HCT116 (cell line): ENCODE results near the gene KIAA0319L.

ENCODE experiments used
- CTCF ChIP-seq, 3 experiments: fragments of 200-600 bp in 1 of 3; sonication (generic) in 1 of 3; IDR thresholded peaks in 2 of 3; conservative IDR thresholded peaks in 1 of 3; 2 replicates each; pipeline ENCODE4 v1.5.1; 2012 to 2017; ENCODE audit warnings: low read depth in 2 of 3, low read length in 2 of 3, antibody characterized with exemption in 1 of 3, borderline replicate concordance in 1 of 3, control low read depth in 1 of 3, mild to moderate bottlenecking in 1 of 3, mixed read lengths in 1 of 3, mixed run types in 1 of 3, moderate library complexity in 1 of 3; ENCODE audit not compliant: insufficient read depth in 1 of 3
- EGR1 ChIP-seq: IDR thresholded peaks from 2 replicates; pipeline ENCODE4 v1.6.1; 2012; ENCODE audit warnings: low read depth
- EZH2 ChIP-seq: fragments of 200-600 bp; sonication (generic); IDR thresholded peaks from 2 replicates; pipeline ENCODE4 v1.6.1; 2017; ENCODE audit warnings: antibody characterized with exemption, mixed run types
- EZH2phosphoT487 ChIP-seq: fragments of 200-600 bp; IDR thresholded peaks from 2 replicates; pipeline ENCODE4 v1.6.1; 2018; ENCODE audit warnings: antibody characterized with exemption, borderline replicate concordance
- POLR2A ChIP-seq: IDR thresholded peaks from 2 replicates; pipeline ENCODE4 v1.7.0; 2011; ENCODE audit warnings: borderline replicate concordance; ENCODE audit not compliant: insufficient read depth, insufficient read length; ENCODE audit errors: extremely low read depth
- POLR2AphosphoS5 ChIP-seq: IDR thresholded peaks from 2 replicates; pipeline ENCODE4 v1.6.1; 2011; ENCODE audit warnings: mild to moderate bottlenecking, low read depth, low read length, moderate library complexity
- REST ChIP-seq: IDR thresholded peaks from 2 replicates; pipeline ENCODE4 v1.6.1; 2012; ENCODE audit warnings: low read depth
- TCF7L2 ChIP-seq: IDR thresholded peaks from 2 replicates; pipeline ENCODE4 v1.7.0; 2011; ENCODE audit warnings: borderline replicate concordance, inconsistent platforms; ENCODE audit not compliant: insufficient read depth, insufficient read length; ENCODE audit errors: extremely low read depth
- YY1 ChIP-seq: IDR thresholded peaks from 2 replicates; pipeline ENCODE4 v1.6.1; 2011; ENCODE audit warnings: low read length, low read depth, moderate library complexity, mild to moderate bottlenecking; ENCODE audit not compliant: insufficient replicate concordance; ENCODE audit errors: extremely low read depth

GRCh38 chr1:35567947-35568558 is 10.8 kb upstream of the KIAA0319L start:
- TF ChIP-seq POLR2A (no peak), EGR1 (no peak), EZH2 (no peak), POLR2AphosphoS5 (no peak), TCF7L2 (no peak), CTCF (IDR thresholded peaks at IDR 0.05 in 2 of 3, conservative IDR thresholded peaks at IDR 0.05 in 1 of 3; ENCODE audit: borderline replicate concordance in 1 of 3, insufficient read depth in 1 of 3, low read depth in 2 of 3, low read length in 2 of 3) (no peak), REST (no peak), YY1 (no peak), EZH2phosphoT487 (no peak)
